Spleen (tissue), 7 donors: ENCODE results near the gene CDIPT.

ENCODE experiments used
- POLR2AphosphoS5 ChIP-seq, 3 donors: sonication (generic); formaldehyde crosslinking; IDR thresholded peaks; one replicate each; pipeline ENCODE4 v1.5.1; 2017; ENCODE audit warnings: antibody characterized with exemption in 3 of 3
- TF ChIP-seq, protein P1 (sequence below), 11 experiments: fragments of 200-600 bp in 7 of 11; fragments of 450-650 bp in 4 of 11; sonication (generic) in 4 of 11; IDR thresholded peaks in 8 of 11; conservative IDR thresholded peaks in 3 of 11; 1 replicate in 7 of 11; 2 replicates in 4 of 11; pipeline versions ENCODE4 v1.4.0 to v1.8.0; 2016 to 2021; ENCODE audit warnings: antibody characterized with exemption in 11 of 11, inconsistent platforms in 4 of 11, mild to moderate bottlenecking in 1 of 11
- donor health status: DM: no; HTN: no; CAD: no; lungs with moderate emphysema.
- donor health status: DM: no; HTN: no; CAD: no.
- donor health status: DM: no; HTN: no; CAD: no.

DNA sequence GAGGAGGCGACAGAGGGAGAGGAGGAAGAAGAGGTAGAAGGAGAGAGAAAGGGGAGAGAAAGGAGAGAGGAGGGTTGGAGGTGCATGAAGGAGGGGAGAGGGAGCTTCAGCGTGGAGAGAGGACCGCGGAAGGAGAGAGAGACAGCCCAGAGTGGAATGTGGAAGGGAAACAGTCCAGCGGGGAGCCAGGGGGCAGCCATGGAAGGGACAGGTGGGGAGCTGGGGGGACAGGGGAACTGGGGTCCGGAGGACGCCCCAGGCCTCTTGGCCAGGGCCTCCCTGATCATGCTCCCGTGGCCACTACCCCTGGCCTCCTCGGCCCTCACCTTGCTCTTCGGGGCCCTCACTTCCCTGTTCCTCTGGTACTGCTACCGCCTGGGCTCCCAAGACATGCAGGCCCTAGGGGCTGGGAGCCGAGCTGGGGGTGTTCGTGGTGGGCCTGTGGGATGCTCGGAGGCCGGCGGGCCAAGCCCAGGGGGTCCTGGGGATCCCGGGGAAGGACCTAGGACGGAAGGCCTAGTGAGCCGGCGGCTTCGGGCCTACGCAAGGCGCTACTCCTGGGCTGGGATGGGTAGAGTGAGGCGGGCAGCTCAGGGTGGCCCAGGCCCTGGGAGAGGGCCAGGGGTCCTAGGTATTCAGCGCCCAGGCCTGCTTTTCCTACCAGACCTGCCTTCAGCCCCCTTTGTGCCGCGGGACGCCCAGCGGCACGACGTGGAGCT is 38.0 kb upstream of the CDIPT start:
- TF ChIP-seq, protein P1, sequence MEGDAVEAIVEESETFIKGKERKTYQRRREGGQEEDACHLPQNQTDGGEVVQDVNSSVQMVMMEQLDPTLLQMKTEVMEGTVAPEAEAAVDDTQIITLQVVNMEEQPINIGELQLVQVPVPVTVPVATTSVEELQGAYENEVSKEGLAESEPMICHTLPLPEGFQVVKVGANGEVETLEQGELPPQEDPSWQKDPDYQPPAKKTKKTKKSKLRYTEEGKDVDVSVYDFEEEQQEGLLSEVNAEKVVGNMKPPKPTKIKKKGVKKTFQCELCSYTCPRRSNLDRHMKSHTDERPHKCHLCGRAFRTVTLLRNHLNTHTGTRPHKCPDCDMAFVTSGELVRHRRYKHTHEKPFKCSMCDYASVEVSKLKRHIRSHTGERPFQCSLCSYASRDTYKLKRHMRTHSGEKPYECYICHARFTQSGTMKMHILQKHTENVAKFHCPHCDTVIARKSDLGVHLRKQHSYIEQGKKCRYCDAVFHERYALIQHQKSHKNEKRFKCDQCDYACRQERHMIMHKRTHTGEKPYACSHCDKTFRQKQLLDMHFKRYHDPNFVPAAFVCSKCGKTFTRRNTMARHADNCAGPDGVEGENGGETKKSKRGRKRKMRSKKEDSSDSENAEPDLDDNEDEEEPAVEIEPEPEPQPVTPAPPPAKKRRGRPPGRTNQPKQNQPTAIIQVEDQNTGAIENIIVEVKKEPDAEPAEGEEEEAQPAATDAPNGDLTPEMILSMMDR (IDR thresholded peaks at IDR 0.05 in 8 of 11, conservative IDR thresholded peaks at IDR 0.05 in 3 of 11), result no peak
- no peak for TF ChIP-seq POLR2AphosphoS5 (IDR thresholded peaks at IDR 0.05)
